Stimulated activated CD4-positive, alpha-beta T cell treated with anti-CD3 and anti-CD28 coated beads, Interleukin-1b, Interleukin-23, amount 100 ng/mL, for 1 hour (primary cell): ENCODE data around the gene NOTCH2NLA.
"Not testable (repeated sequence)": the region's sequence is repeated elsewhere in the genome, so short reads cannot be mapped to it uniquely, and the experiment has no call there.

Experiments
- DNase-seq, 2 donors: peaks; one replicate each; pipeline ENCODE4 v3.0.0-alpha.2; 2020; ENCODE audit warnings: low read depth in 2 of 2

NOTCH2NLA gene

GRCh38 chr1:146228710-146229477 is at the start of gene NOTCH2NLA:
NOTCH2NLA (minus strand) TSS chr1:146229021; CDS start chr1:146189337, 39,684 bp downstream.
- peak in 1 of 2 donors; percentile 11 for DNase-seq

GRCh38 chr1:146278346-146278745 is 49.5 kb upstream of the NOTCH2NLA start:
- not testable (repeated sequence) for DNase-seq

- DNase-seq: not testable (repeated sequence)
These were observed 48.3 kb upstream of the NOTCH2NLA start for GRCh38 chr1:146277087-146277486.

GRCh38 chr1:146274083-146274482 is 45.3 kb upstream of the NOTCH2NLA start:
- DNase-seq: not testable (repeated sequence)

GRCh38 chr1:146273194-146273593 is 44.4 kb upstream of the NOTCH2NLA start:
- DNase-seq: not testable (repeated sequence)

- not testable (repeated sequence) for DNase-seq
These were observed 43.9 kb upstream of the NOTCH2NLA start for GRCh38 chr1:146272734-146273133.

GRCh38 chr1:146271977-146272376 is 43.2 kb upstream of the NOTCH2NLA start:
- not testable (repeated sequence) for DNase-seq

- not testable (repeated sequence) for DNase-seq
These were observed 41.3 kb upstream of the NOTCH2NLA start for GRCh38 chr1:146270129-146270528.

- not testable (repeated sequence) for DNase-seq
These were observed 37.4 kb upstream of the NOTCH2NLA start for GRCh38 chr1:146266179-146266748.

GRCh38 chr1:146264761-146265160 is 35.9 kb upstream of the NOTCH2NLA start:
- DNase-seq: not testable (repeated sequence)

GRCh38 chr1:146260006-146260730 is 31.3 kb upstream of the NOTCH2NLA start:
- not testable (repeated sequence) for DNase-seq

- not testable (repeated sequence) for DNase-seq
These were observed 29.3 kb upstream of the NOTCH2NLA start for GRCh38 chr1:146257992-146258552.

GRCh38 chr1:146254569-146255197 is 25.9 kb upstream of the NOTCH2NLA start:
- DNase-seq: not testable (repeated sequence)

GRCh38 chr1:146253249-146253855 is 24.5 kb upstream of the NOTCH2NLA start:
- DNase-seq: not testable (repeated sequence)

GRCh38 chr1:146251523-146251922 is 22.7 kb upstream of the NOTCH2NLA start:
- DNase-seq: not testable (repeated sequence)

- not testable (repeated sequence) for DNase-seq
These were observed 19.8 kb upstream of the NOTCH2NLA start for GRCh38 chr1:146248643-146249042.

- DNase-seq: not testable (repeated sequence)
These were observed 7.8 kb upstream of the NOTCH2NLA start for GRCh38 chr1:146236626-146237025.

- not testable (repeated sequence) for DNase-seq
These were observed 7.3 kb upstream of the NOTCH2NLA start for GRCh38 chr1:146236026-146236601.

GRCh38 chr1:146228144-146228682 is 608 bp downstream of the NOTCH2NLA start:
- not testable (repeated sequence) for DNase-seq

GRCh38 chr1:146174531-146174930 is 54.3 kb downstream of the NOTCH2NLA start:
- DNase-seq: not testable (repeated sequence)
